NCI-H2107 treated with DMSO at 0.1 percent for 48 hours (cell line): Measurements from ENCODE around the gene MEP1A.

Source experiments
- DNase-seq: peaks from one replicate; lab custom pipeline; 2025; ENCODE audit not compliant: unreplicated experiment; lab: John Stamatoyannopoulos, UW

MEP1A gene

DNA sequence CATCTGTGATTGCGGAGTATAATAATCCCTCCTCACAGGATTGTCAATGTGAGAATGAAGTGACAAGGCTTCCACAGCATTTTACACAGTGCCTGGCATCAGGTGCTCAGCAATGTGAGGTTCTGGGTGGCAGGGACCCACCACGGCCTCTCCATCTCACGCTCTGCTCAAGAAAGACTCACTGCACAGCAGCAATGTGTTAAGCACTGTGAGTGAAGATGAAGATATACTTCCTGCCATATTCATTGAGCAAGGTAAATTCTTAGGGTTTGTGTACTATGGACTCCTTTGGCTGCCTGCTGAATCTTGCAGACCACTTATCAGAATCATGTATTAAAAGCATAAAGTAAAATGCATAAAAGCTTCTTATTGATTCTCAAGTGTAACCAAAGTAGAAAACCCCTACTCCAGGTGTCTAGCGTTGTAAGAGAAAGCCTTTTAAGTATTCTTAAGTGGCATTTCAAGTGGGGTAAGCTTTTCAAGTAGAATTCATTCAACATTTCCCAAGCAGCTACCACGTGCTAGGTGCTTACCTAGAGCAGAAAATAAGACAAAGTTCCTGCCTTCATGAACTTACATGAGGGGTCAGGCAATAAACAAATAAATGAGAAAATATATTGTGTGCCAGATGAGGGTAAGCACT lies 17.0 kb upstream of the MEP1A start:
- DNase-seq, result no peak

DNA sequence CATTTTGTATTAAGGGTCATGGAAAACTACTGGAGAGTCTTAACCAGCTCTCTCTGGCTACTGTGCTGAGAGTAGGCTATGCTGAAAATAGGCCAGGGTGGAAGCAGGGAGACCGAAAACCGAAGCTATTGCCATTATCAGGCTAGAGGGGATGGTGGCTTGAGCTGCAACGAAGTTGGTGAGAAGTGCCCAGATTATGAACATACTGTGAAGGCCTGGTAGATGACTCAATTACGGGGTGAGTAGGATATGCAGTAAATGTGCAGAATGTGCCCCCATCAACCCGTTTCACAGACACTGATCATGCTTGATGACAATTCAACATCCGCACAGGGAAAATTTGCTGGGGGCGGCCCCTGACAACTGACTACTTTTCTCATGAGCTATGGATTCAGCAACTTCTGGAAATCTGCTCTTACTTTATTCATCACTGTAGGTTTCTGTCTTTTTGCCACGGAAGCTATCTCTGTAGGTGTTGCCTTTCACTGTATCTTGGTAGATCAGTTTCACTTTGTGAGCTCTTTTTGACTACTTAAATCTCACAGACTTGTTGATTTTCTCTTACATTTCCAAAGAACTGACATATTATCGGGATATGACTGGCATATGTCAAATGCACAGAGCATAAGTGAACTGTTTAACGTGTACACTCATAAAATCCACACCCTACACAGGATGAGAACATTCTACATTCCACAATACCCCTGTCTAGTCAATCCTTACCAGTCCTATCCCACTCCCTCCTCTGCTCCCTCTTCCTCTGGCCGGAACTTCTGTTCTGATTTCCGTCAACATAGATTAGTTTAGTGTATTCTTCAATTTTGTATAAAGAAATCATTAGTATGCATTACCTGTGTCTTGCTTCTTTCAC lies 15.5 kb upstream of the MEP1A start:
- no peak for DNase-seq

DNA sequence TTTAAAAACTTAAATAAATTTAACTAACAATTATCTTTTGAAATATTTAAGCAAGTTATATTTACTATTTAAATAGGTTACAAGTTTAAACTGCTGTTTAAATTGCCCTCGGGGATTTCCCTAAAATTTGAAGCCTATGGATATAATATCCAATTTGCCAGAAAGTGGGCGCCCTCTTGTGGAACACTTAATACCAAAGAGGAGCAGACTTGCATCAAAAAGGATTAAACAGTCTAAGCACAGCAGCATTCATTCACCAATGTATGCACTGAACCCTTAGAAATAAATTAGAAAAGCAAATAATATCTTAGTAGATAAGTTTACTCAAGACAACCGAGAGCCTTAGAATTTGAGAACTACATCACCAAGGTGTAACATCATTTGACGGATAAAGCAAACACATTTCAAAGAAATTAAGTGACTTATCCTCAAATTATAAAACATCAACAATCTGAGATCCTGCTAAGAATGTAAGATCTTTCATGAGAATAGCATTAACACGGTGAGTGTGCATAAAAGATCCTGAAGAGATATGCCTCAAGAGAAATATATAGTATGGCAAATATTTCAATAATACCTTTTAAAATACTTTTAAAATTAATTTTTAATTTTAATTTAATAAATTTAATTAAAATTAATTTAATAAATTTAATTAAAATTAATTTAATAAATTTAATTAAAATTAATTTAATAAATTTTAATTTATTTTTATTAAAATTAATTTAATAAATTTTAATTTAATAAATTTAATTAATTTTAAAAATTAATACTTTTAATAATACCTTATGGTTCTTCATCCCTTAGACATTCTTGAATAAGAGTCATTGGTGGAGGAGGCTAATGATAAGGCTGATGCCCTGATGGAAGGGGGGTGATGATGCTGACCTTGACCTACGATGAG lies 11.5 kb upstream of the MEP1A start:
- DNase-seq, result peak; percentile 13

DNA sequence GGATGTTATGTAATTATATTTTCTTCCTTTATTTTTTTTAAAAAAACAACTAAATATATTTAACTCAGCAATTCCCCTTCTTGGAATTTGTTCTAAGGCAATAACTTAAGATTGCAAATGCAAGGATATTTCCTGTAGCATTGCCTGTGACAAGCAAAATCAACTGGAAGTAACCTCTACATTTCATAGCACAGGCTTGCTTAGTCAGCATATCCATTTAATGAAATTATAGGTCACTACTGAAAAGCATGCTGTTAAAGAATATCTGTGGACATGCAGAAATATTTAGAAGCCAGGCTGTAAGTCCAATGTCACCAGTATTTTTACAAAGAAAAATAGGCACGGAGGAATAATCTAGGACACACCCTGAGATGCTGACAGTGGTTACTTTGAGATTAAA lies 8.7 kb upstream of the MEP1A start:
- DNase-seq, result no peak

DNA sequence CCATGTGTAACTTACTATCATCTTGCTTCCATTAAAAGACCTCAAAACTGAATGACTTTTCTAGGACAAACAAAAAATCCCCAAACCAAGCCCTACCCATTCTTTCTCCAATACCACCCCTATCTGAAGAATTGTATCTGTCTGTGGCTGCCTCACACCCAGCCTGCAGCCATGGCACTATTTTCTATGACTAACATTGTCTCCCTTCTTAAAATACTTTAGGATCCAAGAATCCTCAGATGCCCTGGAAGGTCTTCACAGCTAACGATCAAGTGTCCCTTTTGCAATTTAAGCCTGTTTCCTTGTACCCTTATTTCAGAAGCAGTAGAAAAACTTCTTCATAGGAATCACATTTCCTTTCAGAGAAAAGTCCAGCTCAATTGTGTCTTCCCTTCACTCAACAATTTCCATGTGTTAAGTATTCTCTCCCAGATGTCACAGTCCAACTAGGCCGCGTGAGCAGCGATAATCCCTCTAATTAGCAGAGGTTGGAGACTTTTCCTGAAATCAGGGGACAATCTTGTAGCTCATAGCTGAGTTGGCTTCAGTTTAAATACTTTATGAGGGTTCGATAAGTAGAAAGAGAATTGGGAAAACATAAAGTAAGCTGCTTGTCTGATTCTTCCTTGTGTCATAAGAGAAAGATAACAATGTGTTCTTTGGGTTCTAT lies 5.2 kb upstream of the MEP1A start:
- DNase-seq, result no peak

DNA sequence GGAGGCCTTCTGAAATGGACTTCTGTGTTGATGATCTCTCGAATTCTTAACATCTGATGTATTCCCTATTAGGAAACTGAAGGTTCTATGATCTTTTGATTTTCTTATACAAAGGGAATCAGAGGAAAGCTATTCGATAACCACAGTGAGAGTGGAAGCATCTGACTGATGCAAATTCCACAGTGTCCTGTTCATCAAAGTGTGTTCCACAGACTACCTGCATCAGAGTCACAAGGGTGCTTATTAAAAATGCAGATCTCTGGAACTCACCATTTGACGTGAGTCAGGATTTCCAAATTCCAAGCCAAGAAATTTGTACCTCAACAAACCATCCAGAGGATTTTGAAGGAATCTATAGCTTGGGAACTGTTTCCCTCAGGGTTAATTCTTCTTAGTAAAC lies 4.4 kb upstream of the MEP1A start:
- no peak for DNase-seq

DNA sequence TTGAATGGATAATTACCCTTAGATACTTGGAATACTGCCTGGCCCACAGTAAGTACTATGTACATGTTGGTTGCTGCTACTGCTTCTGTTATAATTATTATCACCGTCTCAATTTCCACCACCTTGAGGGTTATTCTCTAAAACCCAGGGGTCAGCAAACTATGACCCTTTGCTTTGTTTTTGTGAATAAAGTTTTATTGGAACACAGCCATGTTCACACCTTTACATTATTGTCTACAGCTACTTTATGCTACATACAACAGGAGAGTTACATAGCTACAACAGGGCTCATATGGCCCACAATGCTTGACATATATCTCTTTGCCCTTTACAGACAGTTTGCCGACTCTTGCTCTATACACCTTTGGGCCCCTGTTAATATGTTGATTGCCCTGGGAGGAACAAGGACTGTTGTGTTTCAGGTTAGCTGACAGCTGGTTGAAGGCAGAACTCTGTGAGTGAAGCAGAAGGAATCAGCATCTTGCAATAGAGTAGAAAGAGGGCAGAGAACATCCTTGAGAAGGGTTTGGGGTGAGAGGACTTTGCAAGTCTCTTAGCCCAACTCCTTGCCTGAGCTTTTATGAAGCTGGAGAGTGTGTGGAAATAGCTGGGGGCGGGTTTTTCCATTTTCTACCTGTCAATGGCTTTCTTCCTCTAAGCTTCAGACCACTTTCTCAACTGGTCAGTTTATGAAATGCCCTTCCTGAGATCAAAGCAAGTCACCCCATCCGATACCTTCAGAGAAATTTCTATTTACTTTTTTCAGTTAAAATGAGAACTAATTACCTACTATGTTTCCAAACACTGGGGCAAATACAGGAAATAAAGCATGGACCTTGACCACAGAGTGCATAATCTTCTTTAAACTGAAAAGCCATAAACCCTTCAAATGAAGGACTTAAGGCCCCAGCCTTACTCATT lies 3.5 kb upstream of the MEP1A start:
- no peak for DNase-seq

DNA sequence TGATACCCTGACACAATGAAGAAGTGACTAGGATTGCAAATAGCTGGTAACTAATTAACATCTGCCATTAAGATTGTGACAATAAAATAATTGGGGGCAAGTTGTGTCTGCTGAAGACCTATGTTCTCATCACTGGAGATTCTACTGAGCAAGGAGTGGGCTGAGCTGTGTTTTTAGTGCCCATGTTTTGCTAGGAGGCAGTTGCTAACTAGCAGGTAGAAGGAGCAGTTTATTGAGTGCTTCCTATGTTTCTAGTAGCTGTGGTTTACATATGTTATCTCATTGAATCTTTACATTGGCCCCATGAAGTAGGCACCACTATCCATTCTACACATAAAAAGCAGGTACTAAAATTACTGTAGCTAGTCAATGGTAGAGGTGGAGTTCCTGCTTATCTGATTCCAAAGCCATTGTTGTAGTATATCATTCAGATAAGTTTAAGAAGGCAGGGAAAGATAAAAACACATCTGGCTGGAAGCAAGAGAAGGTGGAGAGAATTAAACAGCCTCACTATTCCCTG lies 2.8 kb upstream of the MEP1A start:
- no peak for DNase-seq

DNA sequence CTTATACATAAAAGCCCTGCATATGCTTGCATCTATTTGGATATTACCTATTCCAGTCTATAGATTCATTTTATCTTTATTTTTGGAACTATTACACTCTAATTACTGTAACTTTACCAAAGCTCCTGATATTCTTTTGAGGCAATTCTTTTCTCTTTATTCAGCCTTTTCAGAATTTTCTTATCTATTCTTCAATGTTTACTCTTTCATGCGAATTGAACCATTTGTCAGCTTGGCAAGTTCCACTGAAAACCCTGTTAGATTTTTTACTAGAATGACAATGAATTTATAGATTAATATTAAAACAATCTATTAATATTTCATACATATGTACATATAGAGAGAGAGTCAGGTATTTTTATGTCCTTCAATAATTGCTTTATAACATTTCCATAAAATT lies 554 bp upstream of the MEP1A start:
- DNase-seq, result no peak

DNA sequence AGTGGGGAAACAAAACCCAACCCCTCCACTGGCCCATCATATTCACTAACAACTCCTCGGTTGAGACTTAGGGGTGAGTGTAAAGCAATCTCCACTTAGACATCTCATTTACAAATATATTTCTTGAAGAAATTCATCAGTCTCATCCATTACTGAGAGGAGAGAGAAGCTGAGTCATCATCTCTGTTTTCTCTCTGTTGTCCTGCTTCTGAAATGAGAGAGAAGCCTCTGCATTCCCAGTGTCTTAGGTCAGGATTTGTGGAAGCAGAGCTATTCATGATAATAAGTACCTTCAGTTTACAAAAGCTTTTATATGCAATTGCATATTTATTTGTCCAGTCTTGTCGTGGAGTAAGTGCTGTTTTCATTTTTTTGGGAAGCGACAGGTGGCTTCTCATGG lies 879 bp downstream of the MEP1A start:
- DNase-seq, result no peak

DNA sequence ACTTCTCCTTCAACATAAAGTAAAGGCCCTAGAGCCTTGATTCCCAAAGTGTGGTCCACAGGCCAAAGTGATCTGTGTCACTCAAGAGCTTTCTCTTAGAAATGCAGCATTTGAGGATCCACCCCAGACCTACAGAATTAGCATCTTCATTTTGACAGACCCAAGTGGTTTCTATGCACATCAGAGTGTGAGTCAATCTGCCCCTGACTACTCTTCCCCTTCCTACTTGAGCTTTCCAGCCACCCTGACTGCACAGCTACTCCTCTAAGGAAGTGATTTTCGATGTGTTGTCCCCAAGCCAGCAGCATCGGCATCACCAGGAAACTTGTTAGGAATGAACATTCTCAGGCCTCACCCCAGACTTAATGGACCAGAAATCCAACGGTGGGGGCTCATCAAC lies 2.6 kb downstream of the MEP1A start:
- no peak for DNase-seq

DNA sequence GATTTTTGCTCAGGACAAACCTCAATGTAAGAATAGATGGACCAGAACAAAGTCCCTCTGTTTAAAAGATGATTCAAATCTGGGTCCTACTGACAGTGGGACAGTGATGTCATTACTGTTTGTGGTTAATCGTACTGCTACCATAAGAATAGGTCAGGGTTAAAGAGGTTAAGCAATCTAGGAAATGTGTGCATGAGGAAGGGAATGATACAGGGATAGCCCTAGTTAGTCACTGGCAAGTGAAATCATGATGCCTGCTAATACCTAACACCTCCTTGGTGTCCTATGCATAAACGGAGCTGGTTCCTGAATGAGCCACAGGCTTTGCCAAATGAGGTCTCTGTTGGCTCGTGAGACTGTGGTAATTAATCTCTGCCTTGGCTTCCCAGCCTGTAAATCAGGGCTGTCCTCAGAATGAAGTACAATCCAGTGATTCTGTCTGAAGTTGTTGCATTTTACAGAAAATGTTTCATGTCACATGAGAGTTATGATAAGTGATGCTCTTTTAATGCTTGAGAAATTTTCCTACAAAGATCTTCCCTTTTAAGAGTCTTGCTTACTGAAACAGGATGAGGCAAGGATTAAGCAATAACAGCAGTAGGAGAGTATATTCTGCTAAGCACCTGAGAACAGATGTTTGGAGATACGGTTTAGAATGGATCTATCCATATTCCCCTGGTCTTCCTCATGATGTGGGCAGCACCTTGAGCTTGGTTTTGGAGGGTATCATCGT lies 3.8 kb downstream of the MEP1A start:
- no peak for DNase-seq

DNA sequence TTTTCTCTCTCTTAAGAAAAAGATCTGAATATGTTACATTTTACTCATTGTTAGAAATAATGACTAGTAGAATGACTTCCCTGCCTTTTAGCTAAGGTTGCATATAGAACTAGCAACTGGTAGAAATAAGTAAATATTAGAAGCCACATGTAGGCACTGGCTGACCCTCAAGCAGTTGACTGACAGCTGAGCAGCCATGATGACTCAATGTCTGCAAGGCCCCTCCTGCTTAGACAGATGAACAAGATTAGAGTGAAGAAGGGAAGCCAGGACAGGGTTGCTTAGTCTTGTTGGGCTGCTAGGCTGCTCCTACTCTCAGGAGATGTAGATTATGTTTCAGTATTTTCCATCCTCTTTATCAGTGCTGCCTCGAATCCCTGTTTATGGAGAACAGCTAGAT lies 6.5 kb downstream of the MEP1A start:
- no peak for DNase-seq

DNA sequence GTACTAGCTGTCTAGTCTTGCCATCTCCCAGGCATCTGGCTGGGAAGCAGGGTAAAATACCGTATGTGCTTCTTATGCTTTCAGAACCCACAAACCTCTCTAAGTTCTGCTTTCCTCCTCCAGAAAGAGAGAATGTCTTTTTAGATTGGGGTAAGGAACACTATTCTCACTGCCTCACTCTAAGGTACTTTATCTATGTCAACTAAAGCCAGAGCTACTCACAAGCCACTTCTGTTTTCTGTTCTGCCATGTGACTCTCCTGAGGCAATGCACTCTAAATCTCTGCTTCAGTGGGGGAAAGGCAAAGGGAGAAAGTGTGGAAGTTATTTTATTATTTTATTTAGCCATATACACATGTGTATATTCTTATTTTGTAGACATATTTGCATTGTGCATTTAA lies 15.6 kb downstream of the MEP1A start:
- no peak for DNase-seq

DNA sequence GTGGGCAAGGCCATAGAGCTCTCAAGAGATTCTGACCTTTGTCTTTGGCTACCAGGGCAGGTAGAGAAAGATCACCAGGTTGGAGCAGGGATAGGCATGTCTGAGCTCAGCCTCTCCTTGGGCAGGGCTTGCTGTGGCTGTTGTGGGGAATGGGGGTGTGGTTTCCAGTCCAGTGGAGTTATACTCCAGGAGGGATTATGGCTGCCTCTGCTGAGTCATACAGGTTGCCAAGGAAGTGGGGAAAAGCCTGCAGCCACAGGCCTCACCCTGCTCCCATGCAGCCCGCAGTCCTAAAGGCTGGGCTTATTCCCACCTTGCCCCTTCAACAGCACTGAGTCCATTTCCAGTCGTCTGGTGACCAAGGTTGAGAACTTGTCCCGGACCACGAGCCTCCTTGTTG lies 21.9 kb downstream of the MEP1A start:
- no peak for DNase-seq

DNA sequence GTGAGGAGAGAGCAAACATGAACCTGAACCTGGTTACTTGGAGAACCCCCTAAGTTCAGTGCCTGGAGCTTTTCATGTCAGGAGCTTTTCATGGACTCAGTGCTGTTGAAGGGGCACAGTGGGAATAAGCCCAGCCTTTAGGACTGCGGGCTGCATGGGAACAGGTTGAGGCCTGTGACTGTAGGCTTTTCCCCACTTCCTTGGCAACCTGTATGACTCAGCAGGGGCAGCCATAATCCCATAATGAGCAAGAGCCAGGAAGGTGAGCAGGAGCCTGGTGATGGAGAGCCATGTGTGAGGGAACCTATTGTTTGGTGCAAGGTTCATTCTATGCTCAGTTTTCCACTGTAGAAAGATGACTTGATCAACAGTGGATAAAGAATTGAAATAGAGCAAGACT lies 23.4 kb downstream of the MEP1A start:
- DNase-seq, result no peak

DNA sequence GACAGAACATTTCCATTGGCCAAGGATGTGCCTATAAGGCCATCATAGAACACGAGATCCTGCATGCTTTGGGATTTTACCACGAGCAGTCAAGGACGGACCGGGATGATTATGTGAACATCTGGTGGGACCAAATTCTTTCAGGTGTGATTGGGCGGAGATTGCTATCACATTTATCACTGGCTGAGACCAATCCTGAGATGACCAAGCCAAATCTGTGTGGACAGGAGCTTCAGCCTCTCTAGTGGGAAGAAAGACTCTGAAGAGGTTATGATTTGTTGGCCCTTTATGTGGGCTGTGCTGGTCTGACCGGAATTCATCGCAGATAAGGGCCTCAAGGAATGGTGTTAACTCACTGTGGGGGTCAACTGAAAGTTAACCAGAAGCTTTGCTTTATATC lies 26.4 kb downstream of the MEP1A start:
- no peak for DNase-seq

DNA sequence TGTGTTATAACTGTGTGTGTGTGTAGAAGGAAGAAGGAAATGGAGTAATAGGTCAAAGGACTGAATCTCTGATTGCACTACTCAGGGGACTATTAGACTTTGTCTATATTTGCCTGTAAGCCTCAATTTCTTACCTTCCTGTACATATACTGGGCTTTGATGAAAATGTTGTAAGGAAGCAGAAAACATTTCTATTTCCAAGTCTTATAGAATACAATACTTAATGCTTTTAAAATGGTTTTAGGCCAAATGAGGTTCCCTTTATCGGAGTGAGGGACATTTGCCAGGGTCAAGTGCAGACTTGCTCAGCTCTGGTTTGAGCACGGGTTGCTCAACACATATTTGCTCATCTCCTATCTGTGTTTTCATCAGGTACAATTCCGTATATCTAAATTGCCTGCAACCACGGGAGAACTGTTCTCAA lies 28.3 kb downstream of the MEP1A start:
- DNase-seq, result no peak

DNA sequence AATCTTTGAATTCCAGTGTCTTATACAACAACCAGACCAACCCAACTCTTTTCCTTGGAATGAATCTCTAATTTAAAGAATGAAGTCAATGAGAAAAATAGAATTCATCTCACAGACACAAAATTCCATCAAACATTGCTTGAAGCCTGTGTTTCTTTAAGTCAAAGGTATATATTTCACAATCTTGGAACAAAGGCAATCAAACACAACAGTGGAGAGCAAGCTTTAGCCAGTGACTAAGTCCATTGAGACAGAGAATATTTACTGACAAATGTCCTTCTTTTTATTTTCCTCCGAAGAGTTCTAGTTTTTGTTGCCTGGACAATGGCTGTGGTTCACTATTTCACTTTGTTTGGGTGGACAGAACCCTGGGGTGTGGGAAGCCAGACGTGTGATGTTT lies 35.8 kb downstream of the MEP1A start:
- DNase-seq, result no peak
